GM12874 (cell line): ENCODE results near the gene ADAM11.

Source experiments
- TF ChIP-seq, protein P1 (sequence below): IDR thresholded peaks from 2 replicates; pipeline ENCODE4 v1.5.1; 2011; ENCODE audit warnings: low read depth, mild to moderate bottlenecking, control low read depth, low read length, moderate library complexity; ENCODE audit not compliant: insufficient read depth

The ADAM11 gene

DNA sequence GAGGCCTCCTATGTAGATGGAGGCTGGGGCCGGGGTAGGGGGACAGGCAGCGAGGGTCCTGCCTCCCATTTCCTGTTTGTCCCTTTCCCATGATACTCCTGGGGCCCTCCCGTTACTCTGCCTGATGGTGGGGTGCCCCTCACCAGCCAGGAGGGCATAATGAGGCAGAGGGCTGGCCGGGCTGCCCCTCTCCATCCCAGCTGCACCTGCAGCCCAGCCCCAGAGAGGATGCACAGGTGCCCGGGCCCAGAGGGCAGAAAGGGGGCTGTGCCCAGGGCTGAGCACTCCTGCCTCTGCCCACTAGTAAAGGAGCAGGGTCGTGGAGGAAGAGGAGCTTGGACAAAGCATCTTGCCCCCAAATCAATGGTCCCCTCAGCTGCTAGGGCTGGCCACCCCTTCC is 10.4 kb downstream of the ADAM11 start:
- TF ChIP-seq, protein P1, sequence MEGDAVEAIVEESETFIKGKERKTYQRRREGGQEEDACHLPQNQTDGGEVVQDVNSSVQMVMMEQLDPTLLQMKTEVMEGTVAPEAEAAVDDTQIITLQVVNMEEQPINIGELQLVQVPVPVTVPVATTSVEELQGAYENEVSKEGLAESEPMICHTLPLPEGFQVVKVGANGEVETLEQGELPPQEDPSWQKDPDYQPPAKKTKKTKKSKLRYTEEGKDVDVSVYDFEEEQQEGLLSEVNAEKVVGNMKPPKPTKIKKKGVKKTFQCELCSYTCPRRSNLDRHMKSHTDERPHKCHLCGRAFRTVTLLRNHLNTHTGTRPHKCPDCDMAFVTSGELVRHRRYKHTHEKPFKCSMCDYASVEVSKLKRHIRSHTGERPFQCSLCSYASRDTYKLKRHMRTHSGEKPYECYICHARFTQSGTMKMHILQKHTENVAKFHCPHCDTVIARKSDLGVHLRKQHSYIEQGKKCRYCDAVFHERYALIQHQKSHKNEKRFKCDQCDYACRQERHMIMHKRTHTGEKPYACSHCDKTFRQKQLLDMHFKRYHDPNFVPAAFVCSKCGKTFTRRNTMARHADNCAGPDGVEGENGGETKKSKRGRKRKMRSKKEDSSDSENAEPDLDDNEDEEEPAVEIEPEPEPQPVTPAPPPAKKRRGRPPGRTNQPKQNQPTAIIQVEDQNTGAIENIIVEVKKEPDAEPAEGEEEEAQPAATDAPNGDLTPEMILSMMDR, result no peak

DNA sequence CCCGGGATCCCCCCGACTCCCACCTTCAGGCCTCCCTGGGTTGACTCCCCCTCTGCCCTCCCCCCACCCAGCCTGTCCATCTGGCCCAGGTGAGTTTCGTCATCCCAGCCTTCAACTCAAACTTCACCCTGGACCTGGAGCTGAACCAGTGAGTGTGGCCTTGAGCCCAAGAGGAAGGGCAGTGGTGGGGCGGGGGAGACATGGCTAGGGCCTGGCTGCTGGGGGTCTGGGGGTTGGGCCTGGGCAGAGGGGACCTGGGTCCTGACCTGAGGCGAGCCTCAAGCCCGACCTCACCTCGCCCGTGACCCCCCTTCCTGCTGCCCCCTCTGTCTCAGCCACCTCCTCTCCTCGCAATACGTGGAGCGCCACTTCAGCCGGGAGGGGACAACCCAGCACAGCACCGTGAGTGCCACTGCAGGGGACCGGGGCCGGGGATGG is 10.9 kb downstream of the ADAM11 start:
- TF ChIP-seq, protein P1, result no peak

DNA sequence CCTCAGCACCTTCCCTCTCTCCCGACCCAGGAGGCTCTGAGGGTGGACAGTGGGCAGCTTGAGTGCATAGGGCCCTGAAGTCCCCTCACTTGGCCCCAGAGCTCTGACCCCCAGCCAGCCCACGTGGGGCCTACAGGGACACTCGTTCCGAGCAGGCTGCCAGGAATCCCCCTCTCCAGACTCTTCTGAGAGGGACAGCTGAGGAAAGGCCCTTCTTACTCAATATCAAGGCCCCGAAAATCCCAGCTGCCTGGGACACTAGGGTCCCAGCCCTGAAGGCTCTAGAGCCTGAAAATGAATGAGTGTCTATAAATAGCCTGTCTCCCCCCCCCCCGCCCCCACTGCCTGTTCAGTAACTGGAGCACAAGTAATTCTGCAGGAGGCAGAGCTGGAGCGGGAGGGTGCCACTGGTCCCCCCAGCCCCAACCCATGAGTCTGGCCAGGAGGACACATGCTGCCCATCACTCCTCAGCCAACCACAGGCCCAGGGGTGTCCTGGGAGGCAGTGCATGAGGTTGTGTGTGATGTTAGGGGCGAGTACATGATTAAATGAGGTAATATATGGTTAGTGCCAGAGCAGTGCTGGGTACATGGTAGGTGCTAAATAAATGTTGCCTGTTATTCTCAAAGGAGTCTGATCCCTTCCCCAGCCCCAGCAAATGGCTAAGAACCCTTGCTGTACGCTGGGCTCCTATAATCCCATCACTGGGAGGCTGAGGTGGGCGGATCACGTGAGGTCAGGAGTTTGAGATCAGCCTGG is 11.6 kb downstream of the ADAM11 start:
- TF ChIP-seq, protein P1, result no peak

DNA sequence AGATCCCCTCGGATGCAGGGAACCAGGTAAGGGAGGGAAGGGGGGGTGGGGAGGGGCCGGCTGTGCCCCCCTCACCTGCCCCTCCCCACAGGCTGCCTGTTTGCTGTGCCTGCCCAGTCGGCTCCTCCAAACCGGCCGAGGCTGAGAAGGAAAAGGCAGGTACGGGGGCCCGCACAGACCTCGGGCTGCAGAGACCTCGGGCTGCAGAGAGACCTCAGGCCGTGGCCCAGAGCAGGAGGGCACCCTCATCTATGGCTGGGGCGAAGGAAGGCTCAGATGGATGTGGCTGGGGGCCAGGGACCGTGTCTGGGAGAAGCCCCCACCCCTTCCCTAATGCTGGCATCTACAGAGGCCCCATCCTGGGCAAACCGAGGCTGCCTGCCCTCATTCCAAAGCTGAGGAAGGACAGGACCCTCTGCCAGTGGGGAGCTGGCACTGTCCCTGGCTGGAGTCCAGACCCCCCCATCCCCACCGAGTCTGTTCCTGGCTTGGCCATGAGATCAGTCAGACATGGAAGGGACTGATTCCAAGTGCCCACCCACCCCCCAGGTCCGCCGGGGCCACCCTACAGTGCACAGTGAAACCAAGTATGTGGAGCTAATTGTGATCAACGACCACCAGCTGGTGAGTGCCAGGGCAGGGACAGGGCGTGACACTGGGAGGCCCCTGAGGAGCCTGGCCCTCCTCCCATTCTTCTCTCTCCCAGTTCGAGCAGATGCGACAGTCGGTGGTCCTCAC is 13.7 kb downstream of the ADAM11 start:
- TF ChIP-seq, protein P1, result no peak

DNA sequence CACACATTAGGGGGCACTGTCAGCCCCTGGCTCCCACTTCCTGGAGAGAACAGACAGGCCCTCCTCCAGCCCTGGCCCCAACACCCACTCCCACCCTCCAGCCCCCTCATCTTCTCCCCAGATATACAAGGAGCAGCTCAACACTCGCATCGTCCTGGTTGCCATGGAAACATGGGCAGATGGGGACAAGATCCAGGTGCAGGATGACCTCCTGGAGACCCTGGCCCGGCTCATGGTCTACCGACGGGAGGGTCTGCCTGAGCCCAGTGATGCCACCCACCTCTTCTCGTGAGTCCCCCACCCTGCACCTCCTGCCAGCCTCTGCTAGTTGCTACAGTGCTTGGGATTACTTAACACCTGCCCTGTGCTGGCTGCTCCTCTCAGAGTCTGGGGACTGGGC is 14.4 kb downstream of the ADAM11 start:
- TF ChIP-seq, protein P1, result no peak

DNA sequence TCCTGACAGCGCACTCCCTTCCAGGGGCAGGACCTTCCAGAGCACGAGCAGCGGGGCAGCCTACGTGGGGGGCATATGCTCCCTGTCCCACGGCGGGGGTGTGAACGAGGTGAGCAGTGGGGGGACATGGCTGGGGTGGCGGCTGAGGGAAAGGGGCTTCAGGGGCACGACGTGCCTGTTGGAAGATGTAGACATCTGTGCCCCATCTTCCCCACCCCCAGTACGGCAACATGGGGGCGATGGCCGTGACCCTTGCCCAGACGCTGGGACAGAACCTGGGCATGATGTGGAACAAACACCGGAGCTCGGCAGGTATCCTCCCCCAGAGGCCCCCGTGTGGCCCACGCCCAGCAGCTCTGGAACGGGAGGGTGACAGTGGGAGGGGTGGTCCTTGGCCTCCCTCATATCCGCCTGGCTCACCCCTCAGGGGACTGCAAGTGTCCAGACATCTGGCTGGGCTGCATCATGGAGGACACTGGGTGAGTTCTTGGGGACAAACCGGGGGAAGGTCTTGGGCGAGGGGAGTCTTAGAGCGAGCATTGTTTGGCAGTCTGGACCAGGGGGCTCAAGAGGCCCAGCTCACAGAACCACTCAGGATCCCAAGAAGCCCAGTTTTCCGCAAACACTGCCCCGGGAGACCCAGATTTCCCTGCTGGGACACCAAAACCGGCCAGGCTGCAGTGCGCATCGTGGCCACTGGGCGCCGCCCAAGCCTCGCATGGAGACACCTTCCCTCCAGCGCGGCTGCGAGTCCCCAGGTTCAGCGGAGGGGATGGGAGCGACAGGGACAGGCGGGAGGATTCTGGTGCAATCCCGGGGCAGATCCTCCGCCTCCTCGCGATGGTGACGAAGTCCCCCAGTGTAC is 15.7 kb downstream of the ADAM11 start:
- TF ChIP-seq, protein P1, result peak; percentile 100
